ENCODE results near the gene PPP1R2.
"Not testable (repeated sequence)": the region's sequence is repeated elsewhere in the genome, so short reads cannot be mapped to it uniquely, and the experiment has no call there.

Gene PPP1R2

GRCh38 chr3:195475614-195476013 is 67.5 kb downstream of the PPP1R2 start:
- no peak overlapping the region for H3K27ac ChIP-seq
- TF ChIP-seq CTCF (conservative IDR thresholded peaks at IDR 0.05) (no peak), ZFX (IDR thresholded peaks at IDR 0.05) (no peak)

GRCh38 chr3:195475116-195475515 is 68.0 kb downstream of the PPP1R2 start:
- not testable (repeated sequence) for H3K27ac ChIP-seq

GRCh38 chr3:195468841-195469240 is 74.3 kb downstream of the PPP1R2 start:
- H3K27ac ChIP-seq = no peak overlapping the region
- TF ChIP-seq CTCF (conservative IDR thresholded peaks at IDR 0.05) (no peak), ZFX (IDR thresholded peaks at IDR 0.05) (no peak)

- no peak overlapping the region for H3K27ac ChIP-seq
- TF ChIP-seq CTCF (conservative IDR thresholded peaks at IDR 0.05) = no peak
- no peak for TF ChIP-seq ZFX (IDR thresholded peaks at IDR 0.05)
These were observed 74.7 kb downstream of the PPP1R2 start for GRCh38 chr3:195468391-195468776.

GRCh38 chr3:195467641-195468390 is 75.3 kb downstream of the PPP1R2 start:
- H3K27ac ChIP-seq = no peak overlapping the region
- TF ChIP-seq ZFX (IDR thresholded peaks at IDR 0.05) = no peak
- no peak for TF ChIP-seq CTCF (conservative IDR thresholded peaks at IDR 0.05)

GRCh38 chr3:195466251-195466650 is 76.9 kb downstream of the PPP1R2 start:
- TF ChIP-seq ZFX (IDR thresholded peaks at IDR 0.05) = no peak
- TF ChIP-seq CTCF (conservative IDR thresholded peaks at IDR 0.05) = no peak
- no peak overlapping the region for H3K27ac ChIP-seq

All from C4-2B (cell line).